Measurements from ENCODE around the gene AS3MT. TPM values are rescaled to one million over a fixed set of nuclear protein-coding genes. Genes with fewer than 3 reads are reported as not detected.
A peak's percentile ranks its signal among the peaks of the same experiment; 100 is the strongest.

Gene AS3MT
- total RNA-seq, 1 experiment from 2014 or later: 9.3 TPM

GRCh38 chr10:102918817-102919245 lies 49.6 kb downstream of the AS3MT start (continued):
- no peak for TF ChIP-seq ZNF423 (CRISPR knock-in tag; IDR thresholded peaks at IDR 0.05)

- Mint-ChIP-seq H3K4me3 (peak overlapping the region; percentile 86), H3K36me3 (no peaks in the 10 kb centered on the region), H3K9me3 (no peaks in the 10 kb centered on the region), H3K4me1 (peaks cover 47% of the 10 kb centered on the region), H3K27me3 (ENCODE audit: low read depth) (peaks cover 18% of the 10 kb centered on the region), H3K27ac (no peak overlapping the region)
- ATAC-seq: no peak
- peak; percentile 38 for DNase-seq (ENCODE audit: low spot score)
- CTCF ChIA-PET: interaction anchor here (0.5 to 4.9 kb wide), 10 partner anchors 39 to 357 kb away, joined by 3 to 50 read pairs (median 6); partner anchors contain the start of gene INA
- POLR2A ChIA-PET: interaction anchor here (0.6 kb wide), 1 partner anchor 1100 kb away, joined by 3 read pairs; no protein-coding TSS in a partner anchor
- TF ChIP-seq ZNF532 (CRISPR knock-in tag; IDR thresholded peaks at IDR 0.05; ENCODE audit: borderline replicate concordance): no peak
- TF ChIP-seq CTCF (IDR thresholded peaks at IDR 0.05): no peak
- TF ChIP-seq ZNF138 (CRISPR knock-in tag; conservative IDR thresholded peaks at IDR 0.05): no peak; the same call in 1 of the 2 replicates
- no peak; the same call in 1 of the 2 replicates for TF ChIP-seq SP1 (CRISPR knock-in tag; conservative IDR thresholded peaks at IDR 0.05)
- no peak for TF ChIP-seq ZNF423 (CRISPR knock-in tag; IDR thresholded peaks at IDR 0.05)
- peak; percentile 84; the same call in 1 of the 2 replicates for TF ChIP-seq NFE2L1 (CRISPR knock-in tag; IDR thresholded peaks at IDR 0.05)
- no peak for TF ChIP-seq ZNF416 (CRISPR knock-in tag; IDR thresholded peaks at IDR 0.05)
- TF ChIP-seq FOXP4 (CRISPR knock-in tag; IDR thresholded peaks at IDR 0.05): peak; percentile 73; the same call in 1 of the 2 replicates
- peak; percentile 83; the same call in 1 of the 2 replicates for TF ChIP-seq SMAD4 (CRISPR knock-in tag; IDR thresholded peaks at IDR 0.05)
- TF ChIP-seq ZNF317 (CRISPR knock-in tag; IDR thresholded peaks at IDR 0.05; ENCODE audit: borderline replicate concordance, low read depth): no peak
- TF ChIP-seq NR1H2 (CRISPR knock-in tag; IDR thresholded peaks at IDR 0.05): 0 out of 2 replicates have a peak, but pooled peaks have one; percentile 56
- TF ChIP-seq ZNF121 (CRISPR knock-in tag; IDR thresholded peaks at IDR 0.05): peak; percentile 23; the same call in 1 of the 2 replicates
- 0 out of 2 replicates have a peak, but pooled peaks have one; percentile 43 for TF ChIP-seq ESRRA (CRISPR knock-in tag; IDR thresholded peaks at IDR 0.05; ENCODE audit: borderline replicate concordance)
- TF ChIP-seq ATF1 (CRISPR knock-in tag; IDR thresholded peaks at IDR 0.05): 0 out of 2 replicates have a peak, but pooled peaks have one; percentile 58
- TF ChIP-seq ZNF232 (CRISPR knock-in tag; IDR thresholded peaks at IDR 0.05): peak; percentile 12; the same call in 1 of the 2 replicates
- TF ChIP-seq IRF2 (CRISPR knock-in tag; IDR thresholded peaks at IDR 0.05; ENCODE audit: borderline replicate concordance, low read depth): no peak; the same call in 1 of the 2 replicates
- no peak for TF ChIP-seq ZMAT4 (CRISPR knock-in tag; IDR thresholded peaks at IDR 0.05)
- no peak for TF ChIP-seq PRDM15 (CRISPR knock-in tag; IDR thresholded peaks at IDR 0.05)
- no peak for TF ChIP-seq CREM (CRISPR knock-in tag; IDR thresholded peaks at IDR 0.05)
- peak; percentile 98 for TF ChIP-seq MAX (CRISPR knock-in tag; IDR thresholded peaks at IDR 0.05)
Observed at GRCh38 chr10:102919246-102919959, 50.1 kb downstream of the AS3MT start.

Data from WTC11 (cell line).